ENCODE results near the gene TOP3B. TPM values are rescaled to one million over a fixed set of nuclear protein-coding genes. Genes with fewer than 3 reads are reported as not detected.

The TOP3B gene
- total and polyA plus RNA-seq, 9 of the 15 experiments (the other 6 are each of a cell fraction or from before 2014, with no cell fraction given) = 3.0 to 188 (median 112) TPM

GRCh38 chr22:21949948-21950347, 32.6 kb downstream of the TOP3B start:
- in situ Hi-C loops (cut with MboI) (loop anchor here (5.0 to 25.0 kb wide), 5 partner anchors 238 to 813 kb away; partner anchors contain the start of gene HIC2), intact Hi-C loops (cut with micrococcal nuclease) (no loop called here)

GRCh38 chr22:21949569-21949918, 33.0 kb downstream of the TOP3B start:
- POLR2A ChIA-PET = interaction anchor here (0.6 to 42.4 kb wide), 12 partner anchors 16 to 1011 kb away, joined by 3 to 1041 read pairs (median 4); partner anchors contain the start of genes MAPK1, TOP3B and ZNF280A
- no peaks in the 10 kb centered on the region for H3K27me3 ChIP-seq (ENCODE audit: control insufficient read depth in 2 of 2, insufficient read depth in 2 of 2, low read length in 2 of 2)
- no peak for DNase-seq (ENCODE audit: extremely low read depth in 1 of 4, low spot score in 3 of 4)
- H2AFZ ChIP-seq (ENCODE audit: low read depth, low read length) = no peak overlapping the region
- ATAC-seq = no peak
- FAIRE-seq = no peak
- intact Hi-C loops (cut with micrococcal nuclease) = no loop called here
- H3K4me2 ChIP-seq (ENCODE audit: insufficient read depth, low read length) = no peak overlapping the region
- H3K9me1 ChIP-seq (ENCODE audit: control insufficient read depth, insufficient read depth, low read length) = peaks cover 18% of the 10 kb centered on the region
- H3K4me1 ChIP-seq (replicated peaks in 1 of 2; ENCODE audit: control insufficient read depth in 2 of 2, insufficient read depth in 2 of 2, low read length in 2 of 2) = peaks cover 39 to 64% of the 10 kb centered on the region in 2 experiments
- 0 out of 2 replicates have a peak, but pooled peaks cover 6% of the 10 kb centered on the region for H4K20me1 ChIP-seq (replicated peaks; ENCODE audit: control insufficient read depth, insufficient read depth, low read length)
- CTCF ChIA-PET (ENCODE audit: low intra/inter-chr PET ratio) = interaction anchor here (3.5 kb wide), 1 partner anchor 237 kb away, joined by 42 read pairs; no protein-coding TSS in a partner anchor
- WGBS (ENCODE audit: insufficient coverage, low coverage, missing lambda C conversion rate) = 83% methylated on average over 8 of the region's 8 CpGs
- H3K9ac ChIP-seq (ENCODE audit: insufficient read depth in 1 of 2, low read depth in 2 of 2, low read length in 2 of 2) = peak overlapping the region in 1 of 2 experiments; percentile 85; a peak in 2 of 4 replicates
- H3K27ac ChIP-seq (ENCODE audit: extremely low read depth, low read depth, low read length) = no peak overlapping the region
- H3K9me3 ChIP-seq (replicated peaks; ENCODE audit: control insufficient read depth, insufficient read depth, low read depth, low read length) = peaks cover 6% of the 10 kb centered on the region
- BruUV-seq (replicated peaks) = no TSS peak
- H3K4me3 ChIP-seq = no peak overlapping the region
- peaks cover 30% of the 10 kb centered on the region for H3K36me3 ChIP-seq (ENCODE audit: control insufficient read depth, insufficient read depth, low read length)
- no peak for TF ChIP-seq PHF8 (IDR thresholded peaks at IDR 0.05; ENCODE audit: borderline replicate concordance, low read length)
- peak; percentile 32 for TF ChIP-seq POU5F1 (IDR thresholded peaks at IDR 0.05; ENCODE audit: borderline replicate concordance, low read depth, low read length, partially characterized antibody)
- TF ChIP-seq NEUROD1 (IDR thresholded peaks at IDR 0.05; ENCODE audit: borderline replicate concordance, low read depth, low read length, partially characterized antibody) = peak; percentile 39
- TF ChIP-seq SP1 (CRISPR knock-in tag; IDR thresholded peaks at IDR 0.05) = no peak
- 0 out of 4 replicates have a peak, but pooled peaks of 1 of the 2 experiments have one; percentile 21 for TF ChIP-seq MLX (CRISPR knock-in tag; conservative IDR thresholded peaks at IDR 0.05)
- TF ChIP-seq FOXP4 (CRISPR knock-in tag; IDR thresholded peaks at IDR 0.05; ENCODE audit: borderline replicate concordance) = no peak
- 0 out of 2 replicates have a peak, but pooled peaks have one; percentile 45 for TF ChIP-seq TCF7L2 (IDR thresholded peaks at IDR 0.05; ENCODE audit: low read depth, low read length)
- peaks cover 46% of the 10 kb centered on the region for H3K79me2 ChIP-seq (ENCODE audit: control insufficient read depth, insufficient read depth, low read length)
- in situ Hi-C loops (cut with MboI) = loop anchor here (5.0 to 25.0 kb wide), 4 partner anchors 237 to 812 kb away; partner anchors contain the start of gene HIC2

More at GRCh38 chr22:21949948-21950347, 32.6 kb downstream of the TOP3B start:
- Histone ChIP-seq H2AFZ (ENCODE audit: low read depth, low read length) (no peak overlapping the region), H3K9ac (ENCODE audit: insufficient read depth in 1 of 2, low read depth in 2 of 2, low read length in 2 of 2) (peak overlapping the region in 1 of 2 experiments; percentile 85; a peak in 2 of 4 replicates), H3K27ac (ENCODE audit: extremely low read depth, low read depth, low read length) (no peak overlapping the region), H3K36me3 (ENCODE audit: control insufficient read depth, insufficient read depth, low read length) (peaks cover 26% of the 10 kb centered on the region), H3K9me1 (ENCODE audit: control insufficient read depth, insufficient read depth, low read length) (peaks cover 18% of the 10 kb centered on the region), H3K4me2 (ENCODE audit: insufficient read depth, low read length) (no peak overlapping the region), H3K27me3 (ENCODE audit: control insufficient read depth in 2 of 2, insufficient read depth in 2 of 2, low read length in 2 of 2) (no peaks in the 10 kb centered on the region), H4K20me1 (replicated peaks; ENCODE audit: control insufficient read depth, insufficient read depth, low read length) (0 out of 2 replicates have a peak, but pooled peaks cover 6% of the 10 kb centered on the region), H3K79me2 (ENCODE audit: control insufficient read depth, insufficient read depth, low read length) (peaks cover 46% of the 10 kb centered on the region), H3K4me3 (no peak overlapping the region), H3K4me1 (replicated peaks in 1 of 2; ENCODE audit: control insufficient read depth in 2 of 2, insufficient read depth in 2 of 2, low read length in 2 of 2) (peaks cover 39 to 64% of the 10 kb centered on the region in 2 experiments), H3K9me3 (replicated peaks; ENCODE audit: control insufficient read depth, insufficient read depth, low read depth, low read length) (peaks cover 6% of the 10 kb centered on the region)
- no peak for ATAC-seq
- ChIA-PET POLR2A (interaction anchor here (0.6 to 42.4 kb wide), 11 partner anchors 16 to 570 kb away, joined by 3 to 1041 read pairs (median 4); partner anchors contain the start of genes MAPK1, PPIL2 and ZNF280A), CTCF (ENCODE audit: low intra/inter-chr PET ratio) (interaction anchor here (4.8 kb wide), 1 partner anchor 12 kb away, joined by 87 read pairs; no protein-coding TSS in a partner anchor)
- 84% methylated on average over 1 of the region's 1 CpG for WGBS (ENCODE audit: insufficient coverage, low coverage, missing lambda C conversion rate)
- no peak for FAIRE-seq
- TF ChIP-seq SP2 (IDR thresholded peaks at IDR 0.05; ENCODE audit: extremely low read depth, low read depth, low read length, poor library complexity, severe bottlenecking) (peak; percentile 19), HDAC6 (IDR thresholded peaks at IDR 0.05; ENCODE audit: low read depth, low read length) (0 out of 2 replicates have a peak, but pooled peaks have one; percentile 20), SMARCA4 (IDR thresholded peaks at IDR 0.05) (no peak), SMC3 (conservative IDR thresholded peaks at IDR 0.05; ENCODE audit: insufficient read depth, low read depth, low read length) (0 out of 2 replicates have a peak, but pooled peaks have one; percentile 3), GTF2F1 (IDR thresholded peaks at IDR 0.05; ENCODE audit: low read depth, low read length) (0 out of 2 replicates have a peak, but pooled peaks have one; percentile 27), RBM17 (IDR thresholded peaks at IDR 0.05; ENCODE audit: borderline replicate concordance, low read depth, low read length) (no peak)
- DNase-seq (ENCODE audit: extremely low read depth in 1 of 4, low spot score in 3 of 4) = peak in 1 of 4 experiments; percentile 50
- no TSS peak for BruUV-seq (replicated peaks)
